Measurements from ENCODE around the gene ASTN2. TPM values are rescaled to one million over a fixed set of nuclear protein-coding genes. Genes with fewer than 3 reads are reported as not detected.
A peak's percentile ranks its signal among the peaks of the same experiment; 100 is the strongest.
"Not testable (repeated sequence)": the region's sequence is repeated elsewhere in the genome, so short reads cannot be mapped to it uniquely, and the experiment has no call there.

The ASTN2 gene
- total RNA-seq, 1 donor from 2014 or later, result 4.4 TPM

DNA sequence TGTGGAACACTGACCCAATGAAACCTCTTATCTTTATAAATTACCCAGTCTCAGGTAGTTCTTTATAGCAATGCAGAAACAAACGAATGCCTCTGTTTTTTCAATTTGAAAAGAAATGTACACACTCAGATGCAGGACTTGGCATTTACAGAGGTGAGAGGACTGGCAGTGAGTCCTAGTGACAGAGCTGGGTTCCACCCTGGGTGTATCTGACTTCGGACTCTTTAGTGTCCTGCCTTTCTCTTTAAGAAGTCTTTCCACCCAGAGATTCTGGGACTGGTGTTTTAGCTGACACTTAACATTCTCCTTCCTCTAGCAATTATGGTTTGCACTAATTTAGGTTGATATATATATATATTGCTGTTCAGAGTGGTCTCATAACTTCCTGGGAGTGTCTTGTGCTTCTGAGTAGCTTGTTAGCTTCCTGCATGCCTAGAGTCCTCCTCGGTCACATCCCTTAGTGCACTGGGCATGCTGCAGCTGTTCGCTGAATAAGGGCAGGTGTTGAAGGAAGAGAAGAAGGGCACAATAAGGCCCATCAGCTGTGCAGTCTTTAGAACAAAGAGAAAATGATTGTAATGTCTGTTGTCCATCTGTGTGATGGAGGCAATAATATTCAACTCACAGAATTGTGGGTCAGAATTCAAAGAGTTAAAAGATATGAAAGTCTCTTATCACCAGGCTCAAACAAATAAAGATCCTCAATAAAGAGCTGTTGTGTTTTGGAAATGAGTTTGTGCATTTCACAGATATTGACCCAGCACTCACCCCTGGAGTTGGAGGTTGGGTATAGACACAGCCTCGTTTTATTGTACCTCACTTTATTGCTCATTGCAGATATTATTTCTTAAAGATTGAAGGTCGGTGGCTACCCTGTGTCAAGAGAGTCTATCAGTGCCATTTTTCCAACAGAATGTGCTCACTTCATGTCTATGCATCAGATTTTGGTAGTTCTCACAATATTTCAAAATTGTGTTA lies 540.6 kb downstream of the ASTN2 start:
- DNase-seq (ENCODE audit: low spot score), result no peak

DNA sequence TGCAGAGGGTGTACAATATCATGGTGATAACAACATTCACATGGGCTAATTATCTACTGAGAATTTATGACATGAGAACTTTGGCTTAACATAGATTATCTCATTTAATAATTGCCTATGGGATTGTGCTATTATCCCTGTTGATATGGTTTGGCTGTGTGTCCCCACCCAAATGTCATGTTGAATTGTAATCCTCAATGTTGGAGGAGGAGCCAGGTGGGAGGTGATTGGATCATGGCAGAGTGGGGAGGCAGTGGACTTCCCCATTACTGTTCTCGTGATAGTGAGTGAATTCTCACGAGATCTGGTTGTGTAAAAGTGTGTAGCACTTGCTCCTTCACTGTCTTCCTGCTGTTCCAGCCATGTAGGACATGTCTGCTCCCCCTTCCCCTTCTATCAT lies 541.4 kb downstream of the ASTN2 start:
- DNase-seq (ENCODE audit: low spot score), result no peak

DNA sequence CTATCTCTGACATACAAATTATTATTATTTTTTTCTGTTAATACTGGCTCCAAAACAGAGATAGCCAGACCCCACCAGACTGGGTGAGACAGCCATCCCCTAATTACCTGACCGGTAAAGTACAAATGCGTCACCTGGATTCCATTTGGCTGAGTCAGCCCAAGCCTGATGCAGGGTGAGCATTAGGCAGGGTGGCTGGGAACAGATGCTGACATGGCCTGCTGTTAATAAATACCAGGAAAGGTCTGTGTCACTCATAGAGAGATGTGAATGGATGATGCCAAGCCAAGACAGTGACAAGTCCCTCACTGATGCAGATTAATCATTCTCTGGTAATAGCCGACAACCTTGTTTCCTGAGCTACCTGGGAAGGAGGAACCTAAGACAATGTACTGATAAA lies 544.3 kb downstream of the ASTN2 start:
- peak; percentile 91 for DNase-seq (ENCODE audit: low spot score)

DNA sequence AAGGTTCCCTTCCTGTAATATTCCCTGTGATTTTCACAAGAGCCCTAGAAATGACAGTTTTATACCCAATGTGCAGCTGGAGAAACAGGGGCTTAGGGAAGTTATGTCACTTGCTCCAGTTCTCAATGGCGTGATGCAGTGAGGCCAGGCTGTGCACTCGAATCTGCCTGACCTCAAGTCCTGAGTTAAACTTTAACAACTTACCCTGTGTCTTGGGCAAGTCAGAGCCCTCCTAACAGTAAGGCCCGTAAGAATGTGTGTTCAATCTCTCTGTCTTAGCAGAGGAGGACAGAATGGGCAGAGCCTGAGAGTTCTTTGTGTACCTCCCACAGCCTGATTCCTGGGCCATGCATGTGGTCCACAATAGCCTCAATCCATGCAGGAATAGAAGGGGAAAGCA lies 546.7 kb downstream of the ASTN2 start:
- DNase-seq (ENCODE audit: low spot score), result peak; percentile 25

DNA sequence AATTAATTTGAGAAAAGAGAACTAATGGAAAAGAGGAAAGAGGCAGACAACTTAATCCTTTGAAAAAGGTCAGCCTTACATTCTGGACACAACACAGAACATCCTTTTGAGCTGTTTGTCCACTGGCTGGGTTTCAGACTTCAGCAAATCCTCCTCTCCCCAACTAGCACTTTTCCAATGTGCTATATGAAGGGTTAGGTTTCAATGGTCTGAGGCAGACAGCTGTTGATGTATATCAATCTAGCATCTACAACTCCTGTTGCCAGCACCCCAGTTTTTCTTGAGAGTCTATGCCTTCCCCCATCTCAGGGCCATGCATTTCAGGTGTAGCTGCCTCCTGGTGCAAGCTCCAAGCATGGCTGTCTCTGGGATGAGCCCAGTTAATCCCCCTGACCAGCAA lies 553.5 kb downstream of the ASTN2 start:
- DNase-seq (ENCODE audit: low spot score), result no peak

DNA sequence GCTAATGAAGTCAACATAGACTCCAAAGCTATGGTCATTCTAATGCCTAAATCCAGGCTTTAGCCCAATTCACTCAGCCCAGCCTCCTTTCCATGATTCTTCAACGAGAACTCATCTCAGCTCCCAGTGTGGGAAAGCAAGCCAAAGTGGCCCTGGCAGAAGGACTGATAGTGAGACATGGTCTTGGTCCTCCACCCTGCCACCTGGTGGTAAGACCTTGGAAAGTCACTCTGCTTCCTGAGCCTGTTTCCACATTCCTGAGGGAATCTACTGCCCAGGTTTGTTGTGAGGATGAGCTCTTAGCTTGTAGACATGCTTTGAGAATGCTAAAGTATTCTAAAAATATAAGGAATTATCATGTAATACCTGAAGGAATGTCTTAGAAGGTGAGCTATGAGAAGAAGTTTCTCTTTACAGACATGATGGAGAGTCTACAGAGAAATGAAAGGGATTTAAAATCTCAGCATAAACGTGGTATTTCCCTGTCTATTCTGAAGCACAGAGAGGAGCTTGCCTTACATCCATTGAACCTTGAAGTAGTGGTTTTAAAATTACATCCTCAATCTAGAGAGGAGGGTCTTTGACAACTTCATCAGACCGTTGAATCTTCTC lies 554.2 kb downstream of the ASTN2 start:
- peak; percentile 58 for DNase-seq (ENCODE audit: low spot score)

DNA sequence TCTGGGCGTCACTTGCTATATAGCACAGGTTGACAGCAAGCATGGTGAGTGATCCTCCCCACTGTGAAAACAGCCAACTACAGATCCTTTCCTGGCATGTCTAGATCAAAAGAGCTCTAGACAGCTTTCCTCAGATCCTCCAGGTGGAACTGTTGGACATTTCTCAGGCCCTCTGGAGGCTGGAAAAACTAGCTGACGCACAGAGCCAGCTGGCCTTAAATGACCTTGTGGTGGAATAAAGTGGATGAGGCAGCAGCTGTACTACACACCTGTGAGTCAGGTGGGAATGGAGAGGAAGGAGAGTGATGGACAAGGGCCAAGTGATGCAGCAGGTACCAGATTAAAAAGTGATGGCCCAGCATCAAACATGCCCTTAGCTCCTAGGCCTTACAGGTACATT lies 555.1 kb downstream of the ASTN2 start:
- no peak for DNase-seq (ENCODE audit: low spot score)

DNA sequence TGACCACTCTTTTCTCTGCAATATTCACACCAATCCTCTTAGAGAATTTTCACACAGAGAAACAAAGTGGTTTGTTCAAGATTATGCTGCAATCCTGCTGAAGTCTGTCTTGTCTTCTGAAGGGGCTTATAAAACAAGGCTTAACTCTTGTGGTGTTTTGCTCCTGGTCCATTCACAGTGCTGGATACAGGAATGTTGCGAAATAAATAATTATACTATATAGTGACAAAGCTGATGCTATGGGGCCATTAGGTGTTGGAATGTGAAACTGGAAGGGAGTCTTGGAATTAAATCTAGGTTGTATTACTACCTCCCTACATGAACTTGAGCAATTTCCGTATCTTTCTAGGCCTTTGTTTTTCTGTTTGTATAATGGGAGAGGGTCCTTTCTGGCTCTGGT lies 557.5 kb downstream of the ASTN2 start:
- DNase-seq (ENCODE audit: low spot score), result no peak

DNA sequence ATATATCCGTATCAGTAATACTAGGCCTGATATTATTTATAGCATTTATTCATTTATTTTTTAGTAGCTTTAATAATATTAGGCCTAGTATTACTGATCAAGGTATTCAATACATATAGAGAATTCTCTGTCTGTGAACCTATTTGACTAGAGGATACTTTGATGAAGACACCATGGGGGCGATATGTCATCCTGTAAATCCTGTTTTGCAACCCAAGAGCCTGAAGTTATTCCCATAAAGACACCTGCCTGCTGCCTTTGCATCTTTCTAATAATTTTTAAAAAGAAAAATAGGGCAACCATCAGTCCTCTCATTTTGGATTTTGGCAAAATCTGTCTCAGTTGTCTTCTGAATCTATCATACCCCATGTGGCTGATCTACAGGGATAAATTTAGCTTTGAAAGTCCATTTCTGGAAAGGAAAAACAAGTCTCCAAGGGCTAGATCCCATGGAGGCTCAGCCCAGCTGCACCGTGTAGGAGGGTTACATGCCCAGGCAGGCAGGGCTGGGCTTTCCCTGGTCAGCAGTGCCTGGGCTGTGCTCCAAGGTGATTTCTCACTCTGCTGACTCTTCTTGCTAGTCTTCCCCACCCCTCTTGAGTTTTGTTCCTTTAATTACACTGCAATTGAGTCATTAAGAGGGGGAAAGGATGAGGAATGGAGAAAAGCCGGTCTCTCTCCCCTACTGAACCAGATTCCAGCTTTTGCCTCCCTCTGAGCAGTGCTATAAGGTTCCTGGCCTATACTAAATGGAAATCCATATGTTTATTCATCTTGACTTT lies 558.8 kb downstream of the ASTN2 start:
- DNase-seq (ENCODE audit: low spot score), result no peak

DNA sequence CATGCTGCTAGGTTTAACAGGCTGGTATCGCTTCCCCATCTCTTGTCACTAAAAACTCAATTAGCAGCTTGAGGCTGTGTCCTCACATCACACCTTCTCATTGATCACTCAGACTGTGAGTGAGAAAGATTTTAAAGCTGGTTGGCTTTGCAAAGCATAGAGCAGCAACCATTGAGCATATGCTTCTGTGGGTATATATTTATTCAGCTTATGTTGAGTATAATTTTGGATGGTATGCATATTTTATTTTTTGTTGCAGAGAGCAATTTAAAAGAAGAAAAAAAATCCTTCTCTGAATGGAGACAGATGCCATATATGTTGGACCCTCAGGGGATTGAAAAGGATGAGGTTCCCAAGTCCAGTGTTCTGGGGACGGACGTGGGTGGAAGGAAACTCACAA lies 565.1 kb downstream of the ASTN2 start:
- no peak for DNase-seq (ENCODE audit: low spot score)

DNA sequence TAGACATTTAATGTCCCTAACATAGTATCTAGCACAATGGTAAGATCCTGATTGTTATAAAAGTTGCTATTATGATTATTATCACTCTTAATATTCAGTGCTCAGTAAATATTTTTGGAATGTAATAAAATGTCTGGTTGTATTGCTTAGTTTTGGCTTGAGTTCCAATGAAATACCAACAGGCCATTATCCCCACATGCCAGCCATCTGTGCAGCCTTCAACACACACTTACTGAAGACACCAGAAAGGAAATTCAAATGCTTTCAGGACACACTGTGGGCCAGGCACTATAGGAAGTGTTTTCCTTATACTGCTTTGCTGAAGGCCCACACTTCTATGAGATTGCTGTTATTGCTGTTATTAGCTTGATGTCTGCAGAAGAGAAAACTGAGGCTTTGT lies 570.2 kb downstream of the ASTN2 start:
- no peak for DNase-seq (ENCODE audit: low spot score)

DNA sequence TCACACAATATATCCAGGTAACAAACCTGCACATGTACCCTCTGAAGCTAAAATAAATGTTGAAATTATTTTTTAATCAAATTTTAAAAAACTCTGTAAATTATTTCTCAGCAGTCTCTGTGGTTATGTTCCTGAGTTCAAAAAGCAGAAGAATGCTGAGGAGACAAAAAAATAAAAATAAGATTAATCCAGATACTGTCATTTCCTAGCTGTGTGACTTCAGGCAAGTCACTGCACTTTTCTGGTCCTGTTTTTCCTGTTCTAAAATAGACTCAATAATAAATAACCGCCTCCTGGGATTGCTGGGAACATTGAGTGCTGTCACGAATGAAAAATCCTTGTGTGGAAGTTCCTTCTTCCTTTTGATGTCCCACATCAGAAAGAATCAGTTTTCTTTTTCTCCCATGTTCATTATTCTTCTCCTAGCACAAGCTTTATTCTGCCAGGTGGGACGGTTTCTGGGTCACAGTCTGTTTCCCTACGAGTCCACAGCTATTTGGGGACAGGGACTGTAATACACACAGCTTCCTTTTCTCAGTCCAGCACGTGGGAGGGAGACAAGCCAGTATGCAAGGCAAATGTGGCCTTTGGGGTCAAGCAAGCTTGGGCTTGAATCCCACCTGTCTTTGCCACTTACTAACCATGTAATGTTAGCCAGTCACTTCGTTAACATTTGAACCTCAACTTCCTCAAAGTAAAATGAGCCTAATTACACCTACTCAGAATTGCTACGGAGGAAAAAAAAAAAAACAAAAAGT lies 570.8 kb downstream of the ASTN2 start:
- no peak for DNase-seq (ENCODE audit: low spot score)

DNA sequence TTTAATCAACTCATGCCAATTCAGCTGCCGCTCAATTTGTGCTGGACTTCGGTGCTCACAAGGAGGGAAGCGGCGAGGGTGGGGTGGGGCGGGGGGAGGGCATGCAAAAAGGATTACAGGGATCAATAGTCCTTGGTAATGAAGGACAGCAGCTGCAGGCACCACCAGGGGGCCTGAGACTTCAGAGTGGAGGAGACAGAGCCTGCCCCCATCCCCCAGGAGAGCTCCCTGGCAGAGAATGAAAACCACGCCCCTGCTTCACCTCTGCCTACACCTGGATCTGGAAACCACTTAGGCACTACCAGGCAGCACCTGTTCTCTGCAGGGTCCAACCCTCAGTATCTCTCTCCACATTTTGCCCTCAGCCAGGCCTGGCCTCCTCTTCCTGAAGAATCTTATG lies 572.2 kb downstream of the ASTN2 start:
- no peak for DNase-seq (ENCODE audit: low spot score)

DNA sequence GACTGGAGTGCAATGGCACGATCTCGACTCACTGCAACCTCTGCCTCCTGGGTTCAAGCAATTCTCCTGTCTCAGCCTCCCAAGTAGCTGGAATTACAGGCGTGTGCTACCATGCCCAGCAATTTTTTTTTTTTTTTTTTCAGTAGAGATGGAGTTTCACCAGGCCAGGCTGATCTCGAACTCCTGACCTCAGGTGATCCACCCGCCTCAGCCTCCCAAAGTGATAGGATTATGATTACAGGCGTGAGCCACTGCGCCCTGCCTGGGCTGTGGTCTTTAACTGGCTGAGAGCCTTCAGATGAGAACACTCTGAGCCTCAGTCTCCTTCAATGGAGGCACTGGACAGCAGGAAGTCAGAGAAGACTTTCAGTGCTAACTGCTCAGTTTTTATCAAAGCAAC lies 576.4 kb downstream of the ASTN2 start:
- DNase-seq (ENCODE audit: low spot score), result not testable (repeated sequence)

DNA sequence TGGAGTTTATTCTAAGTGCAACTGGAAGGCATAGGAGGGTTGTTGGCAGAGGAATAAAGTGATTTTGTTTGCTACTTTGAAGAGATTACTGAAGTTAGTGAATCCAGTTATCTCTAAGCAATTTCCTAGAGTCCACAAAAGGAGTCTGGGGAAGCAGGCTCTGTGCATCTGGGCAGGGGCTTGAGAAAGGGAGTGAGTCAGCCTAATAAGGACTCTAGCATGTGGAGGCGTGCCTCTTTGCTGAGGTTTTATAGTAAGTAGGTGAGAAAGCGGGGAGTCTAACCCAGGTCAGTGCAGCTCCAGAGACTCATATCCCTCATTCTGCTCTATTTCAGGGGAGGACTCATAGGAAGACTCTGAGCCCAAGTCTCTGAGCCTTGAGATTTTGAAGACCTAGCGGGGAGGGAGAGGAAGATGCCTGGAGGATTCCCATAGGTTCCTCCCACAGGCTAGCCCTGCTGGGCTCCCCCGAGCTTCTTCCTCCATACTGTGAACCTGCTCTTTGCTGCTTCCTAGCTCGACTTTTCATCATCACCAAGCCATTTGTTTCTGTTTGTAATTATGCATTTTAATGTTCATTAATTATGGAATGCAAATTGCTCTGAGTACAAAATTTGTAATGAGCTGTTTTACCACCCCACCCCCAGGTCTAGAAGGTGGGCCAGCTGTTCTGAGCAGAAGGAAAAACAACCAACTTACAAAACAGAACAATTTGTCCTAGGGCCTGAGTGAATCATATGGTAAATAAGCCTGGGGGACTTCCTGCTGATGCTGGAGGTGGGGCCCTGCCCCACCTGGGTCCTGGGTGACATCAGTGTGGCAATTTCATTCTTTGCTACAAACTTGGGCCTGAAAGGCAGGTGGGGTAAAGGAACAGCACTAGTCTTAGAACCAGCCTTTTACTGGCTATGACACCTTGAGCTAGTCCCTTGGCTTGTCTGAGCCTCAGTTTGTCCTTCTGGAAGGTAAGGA lies 577.6 kb downstream of the ASTN2 start:
- DNase-seq (ENCODE audit: low spot score), result no peak

DNA sequence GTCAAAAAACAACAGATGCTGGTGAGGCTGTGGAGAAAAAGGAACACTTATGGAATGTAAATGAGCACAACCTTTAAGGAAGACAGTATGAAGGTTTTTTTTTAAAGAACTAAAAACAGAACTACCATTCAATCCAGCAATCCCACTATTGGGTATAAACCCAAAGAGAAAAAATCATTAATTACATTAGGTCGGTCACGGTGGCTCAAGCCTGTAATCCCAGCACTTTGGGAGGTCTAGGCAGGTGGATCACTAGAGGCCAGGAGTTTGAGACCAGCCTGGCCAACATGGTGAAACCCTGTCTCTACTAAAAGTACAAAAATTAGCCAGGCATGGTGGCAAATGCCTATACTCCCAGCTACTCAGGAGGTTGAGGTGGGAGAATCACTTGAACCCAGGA lies 584.5 kb downstream of the ASTN2 start:
- not testable (repeated sequence) for DNase-seq (ENCODE audit: low spot score)

DNA sequence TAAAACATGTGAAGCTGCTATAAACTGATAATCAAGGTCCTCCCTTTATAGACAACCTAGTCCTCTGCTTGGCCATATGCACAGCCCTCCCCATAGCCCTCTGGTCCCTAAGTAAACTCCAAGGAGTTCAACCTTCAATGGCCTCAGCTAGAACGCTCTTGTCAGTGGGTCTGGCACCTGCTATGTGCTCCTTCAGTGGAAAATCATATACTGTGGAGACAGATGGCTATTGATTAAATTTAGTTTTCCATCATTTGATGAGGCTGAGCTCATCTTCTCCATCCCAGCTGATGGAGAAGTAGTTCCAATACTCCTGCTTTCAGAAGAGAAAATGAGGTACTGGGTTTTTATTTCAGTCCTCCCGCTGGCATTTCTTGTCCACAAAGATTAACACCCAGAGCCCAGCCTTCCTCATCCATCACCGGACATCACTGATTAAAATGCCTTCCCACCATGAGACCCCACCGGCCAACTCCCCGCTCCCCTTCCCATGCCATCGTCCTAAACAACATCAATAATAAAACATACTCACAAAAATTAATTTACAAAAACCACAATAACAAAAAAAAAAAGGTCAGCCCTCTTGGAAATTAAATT lies 593.1 kb downstream of the ASTN2 start:
- no peak for DNase-seq (ENCODE audit: low spot score)

DNA sequence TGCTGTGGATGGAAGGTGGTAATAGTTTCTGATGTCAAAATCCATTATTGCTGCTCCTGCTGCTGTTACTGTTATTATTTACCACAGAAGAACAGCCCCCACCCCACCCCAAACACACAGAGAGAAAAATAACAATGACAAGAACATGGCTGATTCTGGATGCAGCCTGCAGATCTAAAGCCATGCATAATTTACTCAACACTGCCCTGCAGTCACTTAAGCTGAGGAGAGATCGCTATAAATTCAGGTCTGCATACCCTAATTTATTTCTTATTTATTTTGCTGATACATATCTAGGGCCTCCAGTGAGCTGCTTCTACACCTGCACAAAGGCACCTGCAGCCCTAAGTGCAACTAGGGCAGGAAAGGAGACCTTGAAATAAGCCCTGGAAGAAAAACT lies 595.7 kb downstream of the ASTN2 start:
- DNase-seq (ENCODE audit: low spot score), result no peak

DNA sequence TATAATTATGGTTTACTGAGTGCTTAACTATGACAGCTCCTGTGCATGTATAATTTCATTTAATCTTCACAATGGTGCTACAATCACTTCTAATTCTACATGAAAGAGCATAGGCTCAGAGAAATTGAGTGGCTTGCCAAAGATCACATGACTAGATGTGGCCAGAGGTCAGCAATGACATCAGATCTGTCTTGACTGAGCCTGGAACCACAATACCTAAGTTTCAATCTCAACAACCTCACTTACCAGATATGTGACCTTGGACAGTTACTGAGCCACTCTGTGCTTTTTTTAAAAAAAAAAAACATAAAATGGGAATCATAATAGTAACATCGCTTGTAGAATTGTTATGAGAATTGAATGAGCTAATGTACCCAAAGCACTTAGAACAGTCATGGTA lies 597.1 kb downstream of the ASTN2 start:
- no peak for DNase-seq (ENCODE audit: low spot score)

DNA sequence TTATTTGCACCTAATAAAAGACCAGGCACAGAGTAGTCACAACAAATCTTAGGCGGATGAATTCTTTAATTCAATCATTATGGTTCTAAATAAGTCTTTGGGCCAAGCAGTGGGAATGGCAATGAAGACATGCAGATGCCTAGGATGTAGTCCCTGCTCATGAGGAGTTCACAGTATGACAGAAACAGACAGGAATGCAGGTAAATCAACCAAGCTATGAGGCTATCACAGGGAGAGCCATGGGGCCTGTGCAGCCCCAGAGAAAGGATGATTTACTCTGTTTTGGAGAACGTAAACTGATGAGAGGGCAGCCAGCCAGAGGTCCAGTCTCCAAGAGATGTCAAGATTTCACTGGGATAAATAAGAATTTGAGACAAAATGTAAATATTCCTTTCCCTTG lies 598.4 kb downstream of the ASTN2 start:
- DNase-seq (ENCODE audit: low spot score), result no peak

Measured in mucosa of gallbladder (tissue), 1 donor.